Memory B cell (primary cell): ENCODE results near the gene ZNF730.
"Not testable (repeated sequence)": the region's sequence is repeated elsewhere in the genome, so short reads cannot be mapped to it uniquely, and the experiment has no call there.

Experiments
- ATAC-seq: fragments of 150-1000 bp; cut with Tn5 transposase; 2 replicates; pipeline ENCODE4 v1.10.0; 2021; ENCODE audit warnings: low read depth, mild to moderate bottlenecking, moderate library complexity
- DNase-seq, 2 donors: peaks; one replicate each; pipeline ENCODE4 v3.0.0; 2022; ENCODE audit warnings: low spot score in 2 of 2
- H3K27ac Mint-ChIP-seq: one replicate; pipeline ENCODE4 v1.8.0; 2022; ENCODE audit warnings: mild to moderate bottlenecking, moderate library complexity, mixed read lengths
- H3K27me3 Mint-ChIP-seq: one replicate; pipeline ENCODE4 v1.8.0; 2022; ENCODE audit warnings: mixed read lengths
- H3K36me3 Mint-ChIP-seq: one replicate; pipeline ENCODE4 v1.8.0; 2022; ENCODE audit warnings: mild to moderate bottlenecking, mixed read lengths
- H3K4me1 Mint-ChIP-seq: one replicate; pipeline ENCODE4 v1.8.0; 2022; ENCODE audit warnings: mixed read lengths
- H3K4me3 Mint-ChIP-seq: one replicate; pipeline ENCODE4 v1.8.0; 2022; ENCODE audit warnings: mild to moderate bottlenecking, moderate library complexity, mixed read lengths
- H3K9me3 Mint-ChIP-seq: one replicate; pipeline ENCODE4 v1.8.0; 2022; ENCODE audit warnings: mixed read lengths

Gene ZNF730

DNA sequence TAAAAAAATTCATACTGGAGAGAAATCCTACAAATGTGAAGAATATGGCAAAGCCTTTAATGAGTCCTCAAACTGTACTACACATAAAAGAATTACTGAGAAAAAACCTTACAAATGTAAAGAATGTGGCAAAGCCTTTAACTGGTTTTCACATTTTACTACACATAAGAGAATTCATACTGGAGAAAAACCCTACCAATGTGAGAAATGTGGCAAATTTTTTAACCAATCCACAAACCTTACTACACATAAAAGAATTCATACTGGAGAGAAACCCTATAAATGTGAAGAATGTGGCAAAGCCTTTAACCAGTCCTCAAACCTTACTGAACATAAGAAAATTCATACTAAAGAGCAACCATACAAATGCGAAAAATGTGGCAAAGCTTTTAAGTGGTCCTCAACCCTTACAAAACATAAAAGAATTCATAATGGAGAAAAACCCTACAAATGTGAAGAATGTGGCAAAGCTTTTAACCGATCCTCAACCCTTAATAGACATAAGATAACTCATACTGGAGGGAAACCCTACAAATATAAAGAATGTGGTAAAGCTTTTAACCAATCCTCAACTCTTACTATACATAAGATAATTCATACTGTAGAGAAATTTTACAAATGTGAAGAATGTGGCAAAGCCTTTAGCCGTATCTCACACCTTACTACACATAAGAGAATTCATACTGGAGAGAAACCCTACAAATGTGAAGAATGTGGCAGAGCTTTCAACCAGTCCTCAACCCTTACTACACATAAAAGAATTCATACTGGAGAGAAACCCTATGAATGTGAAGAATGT is 29.0 kb downstream of the ZNF730 start:
- DNase-seq (no peak), ATAC-seq (no peak)
- Mint-ChIP-seq H3K4me1 (no peaks in the 10 kb centered on the region), H3K36me3 (peaks cover 6% of the 10 kb centered on the region), H3K9me3 (peaks cover 15% of the 10 kb centered on the region), H3K27me3 (no peaks in the 10 kb centered on the region), H3K27ac (no peak overlapping the region), H3K4me3 (no peak overlapping the region)

GRCh38 chr19:23160766-23161165 is 43.9 kb downstream of the ZNF730 start:
- H3K27ac Mint-ChIP-seq: no peak overlapping the region
- H3K4me1 Mint-ChIP-seq: no peaks in the 10 kb centered on the region
- peaks cover 9% of the 10 kb centered on the region for H3K9me3 Mint-ChIP-seq
- no peak for ATAC-seq
- H3K36me3 Mint-ChIP-seq: peaks cover 2% of the 10 kb centered on the region
- no peak overlapping the region for H3K4me3 Mint-ChIP-seq
- H3K27me3 Mint-ChIP-seq: no peaks in the 10 kb centered on the region
- no peak for DNase-seq

- H3K4me1 Mint-ChIP-seq, H3K9me3 Mint-ChIP-seq, H3K27me3 Mint-ChIP-seq, H3K4me3 Mint-ChIP-seq, DNase-seq, H3K27ac Mint-ChIP-seq, H3K36me3 Mint-ChIP-seq, ATAC-seq: not testable (repeated sequence)
Measured at GRCh38 chr19:23168286-23168685, 51.5 kb downstream of the ZNF730 start.

DNA sequence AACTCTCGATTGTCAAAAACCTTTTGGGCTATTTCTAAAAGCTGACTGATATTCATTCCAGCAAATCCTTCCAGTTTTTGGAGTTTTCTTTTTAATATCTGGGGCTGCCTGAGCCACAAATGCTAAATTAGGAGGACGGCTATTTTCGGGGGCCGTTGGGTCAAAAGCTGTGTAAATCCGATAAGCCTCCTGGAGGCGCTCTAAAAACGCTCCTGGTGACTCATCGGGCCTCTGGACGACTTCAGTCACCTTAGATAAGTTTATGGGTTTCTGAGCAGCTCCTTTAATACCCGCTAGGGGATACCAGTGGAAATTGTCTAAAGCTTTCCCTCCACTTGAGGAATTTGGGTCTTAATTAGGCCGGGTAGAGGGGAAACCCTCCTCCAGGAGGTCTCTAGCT is 66.4 kb downstream of the ZNF730 start:
- peaks cover 12% of the 10 kb centered on the region for H3K9me3 Mint-ChIP-seq

DNA sequence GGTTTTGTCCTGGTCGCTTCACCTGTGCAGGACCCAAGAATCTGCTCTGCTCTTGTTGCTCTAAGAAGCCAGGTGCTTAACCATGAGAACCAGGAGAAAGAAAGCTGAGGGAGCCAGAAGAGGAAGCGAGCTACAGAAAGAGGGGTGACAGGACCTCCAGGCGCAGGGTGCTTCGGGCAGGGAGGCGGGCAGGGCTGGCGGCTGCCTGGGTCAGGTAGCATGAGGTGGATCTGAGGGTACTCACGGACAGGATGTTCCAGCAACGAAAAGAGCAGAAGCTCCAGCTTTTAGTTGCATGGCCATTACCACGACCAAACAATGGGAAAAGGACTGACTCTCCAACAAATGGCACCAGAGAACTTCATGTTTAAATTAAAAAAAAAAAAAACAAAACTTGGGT is 73.5 kb downstream of the ZNF730 start:
- Mint-ChIP-seq H3K4me3 (no peak overlapping the region), H3K9me3 (peaks cover 2% of the 10 kb centered on the region)

More for the DNA sequence above, 66.4 kb downstream of the ZNF730 start:
- no peaks in the 10 kb centered on the region for H3K36me3 Mint-ChIP-seq
- no peak overlapping the region for H3K4me3 Mint-ChIP-seq
- DNase-seq (no peak), ATAC-seq (no peak)
- H3K27me3 Mint-ChIP-seq: no peaks in the 10 kb centered on the region
- H3K4me1 Mint-ChIP-seq: no peaks in the 10 kb centered on the region
- H3K27ac Mint-ChIP-seq: no peak overlapping the region

More for the DNA sequence above, 73.5 kb downstream of the ZNF730 start:
- no peak for DNase-seq
- no peak overlapping the region for H3K27ac Mint-ChIP-seq
- H3K36me3 Mint-ChIP-seq: no peaks in the 10 kb centered on the region
- ATAC-seq: no peak
- no peaks in the 10 kb centered on the region for H3K4me1 Mint-ChIP-seq
- H3K27me3 Mint-ChIP-seq: no peaks in the 10 kb centered on the region
